Bronchial epithelial cell (primary cell): ENCODE results near the gene FANCL. TPM values are rescaled to one million over a fixed set of nuclear protein-coding genes. Genes with fewer than 3 reads are reported as not detected.
"Not testable (repeated sequence)": the region's sequence is repeated elsewhere in the genome, so short reads cannot be mapped to it uniquely, and the experiment has no call there.

Source experiments
- DNase-seq: peaks from one replicate; pipeline ENCODE4 v3.0.0-alpha.2; 2010; ENCODE audit warnings: low read depth
- FAIRE-seq: peaks from 2 replicates; lab custom pipeline; 2011; peaks lifted over from hg19 to GRCh38; lab: Jason Lieb, UNC
- H3K27me3 ChIP-seq: 2 replicates; pipeline ENCODE4 v1.5.1; 2011; ENCODE audit warnings: low read length; ENCODE audit not compliant: control insufficient read depth, insufficient read depth
- H3K36me3 ChIP-seq: 2 replicates; pipeline ENCODE4 v1.5.1; 2011; ENCODE audit warnings: low read length; ENCODE audit not compliant: control insufficient read depth, insufficient read depth
- H3K4me3 ChIP-seq: 2 replicates; pipeline ENCODE4 v1.5.1; 2011; ENCODE audit warnings: mild to moderate bottlenecking, low read depth, low read length, control low read depth
- total RNA-seq: library from RNA; depleted of rRNA; stranded (reverse); fragments of >200 nt; gene quantifications from 2 replicates; pipeline ENCODE4 v1.2.1, GENCODE V29; 2014
- TF ChIP-seq, protein P1 (sequence below): IDR thresholded peaks from 2 replicates; pipeline ENCODE4 v1.5.1; 2011; ENCODE audit warnings: mild to moderate bottlenecking, moderate library complexity, low read length, control low read depth, inconsistent platforms; ENCODE audit not compliant: insufficient read depth, severe bottlenecking

The FANCL gene
- total RNA-seq, 1 donor from 2014 or later: 10.8 TPM

DNA sequence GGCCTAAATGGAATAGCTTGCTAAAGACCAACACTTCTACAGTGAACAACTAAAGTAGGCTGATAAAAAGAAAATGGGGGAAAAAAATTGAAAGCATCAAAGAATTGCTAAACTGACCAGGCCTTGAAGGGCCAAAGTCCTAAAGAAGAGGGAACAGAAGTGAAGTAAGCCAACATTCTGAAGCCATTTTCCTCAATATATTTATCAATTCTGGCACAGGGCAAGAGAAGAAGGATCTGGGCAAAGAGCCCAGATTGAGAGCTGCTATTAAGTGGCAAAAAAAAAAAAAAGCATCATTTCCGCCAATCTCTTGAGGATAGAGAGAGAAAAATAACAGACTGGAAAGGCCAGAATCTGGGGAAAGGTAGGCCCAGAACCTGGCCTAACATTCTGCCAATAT lies 25.7 kb downstream of the FANCL start:
- DNase-seq (no peak), FAIRE-seq (no peak)
- TF ChIP-seq, protein P1, sequence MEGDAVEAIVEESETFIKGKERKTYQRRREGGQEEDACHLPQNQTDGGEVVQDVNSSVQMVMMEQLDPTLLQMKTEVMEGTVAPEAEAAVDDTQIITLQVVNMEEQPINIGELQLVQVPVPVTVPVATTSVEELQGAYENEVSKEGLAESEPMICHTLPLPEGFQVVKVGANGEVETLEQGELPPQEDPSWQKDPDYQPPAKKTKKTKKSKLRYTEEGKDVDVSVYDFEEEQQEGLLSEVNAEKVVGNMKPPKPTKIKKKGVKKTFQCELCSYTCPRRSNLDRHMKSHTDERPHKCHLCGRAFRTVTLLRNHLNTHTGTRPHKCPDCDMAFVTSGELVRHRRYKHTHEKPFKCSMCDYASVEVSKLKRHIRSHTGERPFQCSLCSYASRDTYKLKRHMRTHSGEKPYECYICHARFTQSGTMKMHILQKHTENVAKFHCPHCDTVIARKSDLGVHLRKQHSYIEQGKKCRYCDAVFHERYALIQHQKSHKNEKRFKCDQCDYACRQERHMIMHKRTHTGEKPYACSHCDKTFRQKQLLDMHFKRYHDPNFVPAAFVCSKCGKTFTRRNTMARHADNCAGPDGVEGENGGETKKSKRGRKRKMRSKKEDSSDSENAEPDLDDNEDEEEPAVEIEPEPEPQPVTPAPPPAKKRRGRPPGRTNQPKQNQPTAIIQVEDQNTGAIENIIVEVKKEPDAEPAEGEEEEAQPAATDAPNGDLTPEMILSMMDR: no peak
- Histone ChIP-seq H3K27me3 (no peaks in the 10 kb centered on the region), H3K4me3 (no peak overlapping the region), H3K36me3 (peaks cover 2% of the 10 kb centered on the region)

DNA sequence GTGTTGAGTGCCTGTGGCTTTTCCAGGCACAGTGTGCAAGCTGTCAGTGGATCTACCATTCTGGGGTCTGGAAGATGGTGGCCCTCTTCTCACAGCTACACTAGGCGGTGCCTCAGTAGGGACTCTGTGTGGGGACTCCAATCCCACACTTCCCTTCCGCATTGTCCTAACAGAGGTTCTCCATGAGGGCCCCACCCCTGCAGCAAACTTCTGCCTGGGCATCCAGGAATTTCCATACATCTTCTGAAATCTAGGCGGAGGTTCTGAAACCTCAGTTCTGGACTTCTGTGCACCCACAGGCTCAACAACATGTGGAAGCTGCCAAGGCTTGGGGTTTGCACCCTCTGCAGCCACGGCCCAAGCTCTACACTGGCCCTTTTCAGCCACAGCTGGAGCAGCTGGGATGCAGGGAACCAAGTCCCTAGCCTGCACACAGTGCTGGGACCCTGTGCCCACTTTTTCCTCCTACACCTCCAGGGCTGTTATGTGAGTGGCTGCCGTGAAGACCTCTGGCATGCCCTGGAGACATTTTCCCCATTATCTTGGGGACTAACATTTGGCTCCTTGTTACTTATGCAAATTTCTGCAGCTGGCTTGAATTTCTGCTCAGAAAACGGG lies 30.1 kb downstream of the FANCL start:
- not testable (repeated sequence) for FAIRE-seq, H3K27me3 ChIP-seq, H3K4me3 ChIP-seq, DNase-seq, H3K36me3 ChIP-seq

DNA sequence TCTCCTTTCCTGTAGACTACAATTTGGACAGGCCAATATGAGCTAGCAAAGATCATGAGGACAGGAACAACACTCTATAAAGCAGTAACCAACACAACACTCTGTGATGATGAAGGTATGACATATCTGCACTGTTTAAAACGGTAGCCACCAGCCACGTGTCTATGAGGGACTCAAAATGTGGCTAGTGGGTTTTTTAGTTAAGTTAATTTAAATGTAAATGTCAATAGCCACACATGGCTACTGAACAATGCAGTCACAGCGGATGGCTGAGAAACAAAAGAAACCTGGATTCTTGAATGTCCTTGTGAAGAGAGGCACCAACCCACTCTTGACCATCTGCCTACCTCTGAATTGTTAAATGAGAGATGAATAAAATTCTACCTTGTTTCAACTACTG lies 33.9 kb downstream of the FANCL start:
- TF ChIP-seq, protein P1: no peak
- Histone ChIP-seq H3K4me3 (no peak overlapping the region), H3K36me3 (no peaks in the 10 kb centered on the region), H3K27me3 (no peaks in the 10 kb centered on the region)
- DNase-seq: no peak
- no peak for FAIRE-seq

DNA sequence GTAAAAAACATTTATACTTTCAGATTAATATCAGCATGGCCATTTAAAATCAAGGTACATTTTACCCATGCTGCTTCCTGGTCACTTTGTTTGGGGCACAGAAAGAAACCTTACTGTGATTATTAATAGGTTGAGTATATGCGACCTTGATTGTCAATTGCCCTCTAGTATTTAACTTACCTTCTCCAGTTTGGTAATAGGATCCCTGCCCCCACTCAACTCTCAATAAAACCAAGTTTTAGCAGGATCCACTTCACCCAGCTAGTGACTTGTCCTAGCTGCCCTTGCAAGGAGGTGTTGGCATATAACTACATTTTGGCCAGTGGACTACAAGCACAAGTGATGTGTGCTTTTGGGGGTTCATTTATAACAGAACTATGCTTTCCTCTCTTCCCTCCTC lies 34.3 kb downstream of the FANCL start:
- no peak overlapping the region for H3K4me3 ChIP-seq
- no peaks in the 10 kb centered on the region for H3K36me3 ChIP-seq
- TF ChIP-seq, protein P1: no peak
- DNase-seq: no peak
- no peak for FAIRE-seq
- H3K27me3 ChIP-seq: no peaks in the 10 kb centered on the region

DNA sequence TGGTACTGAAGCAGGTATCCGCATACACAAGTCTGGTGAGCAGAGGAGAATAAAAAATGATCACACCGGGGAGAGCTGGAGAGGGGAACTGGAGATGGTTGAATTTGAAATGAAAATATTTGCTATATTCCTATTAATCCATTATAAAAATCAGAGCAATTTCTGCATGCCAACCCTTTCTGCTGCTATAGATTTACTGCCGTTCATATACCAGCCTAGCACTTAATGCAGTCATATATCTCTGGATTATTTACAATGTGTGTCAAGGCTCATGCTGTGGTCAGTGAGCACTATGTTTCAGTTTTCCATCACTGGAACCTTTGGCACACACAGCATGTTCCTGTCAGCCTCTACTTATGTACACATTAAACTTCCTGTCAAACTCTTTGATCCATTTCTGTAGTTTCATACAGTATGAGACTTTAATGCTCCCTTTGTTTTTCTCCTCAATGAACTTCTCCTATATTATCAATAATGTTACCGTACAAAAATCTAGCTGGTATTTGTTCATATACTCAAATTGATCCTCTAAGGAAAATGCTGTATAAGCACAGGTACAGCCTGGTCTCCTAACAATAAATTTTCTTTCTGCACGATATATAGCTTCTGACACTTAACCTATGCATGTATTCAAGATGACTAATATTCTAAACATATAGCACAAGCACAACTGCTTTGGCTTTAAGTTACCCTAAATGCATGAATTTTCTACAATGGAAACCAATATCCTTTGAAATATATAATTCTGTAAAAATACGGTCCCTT lies 36.7 kb downstream of the FANCL start:
- DNase-seq: peak; percentile 46
- no peaks in the 10 kb centered on the region for H3K36me3 ChIP-seq
- H3K4me3 ChIP-seq: no peak overlapping the region
- H3K27me3 ChIP-seq: no peaks in the 10 kb centered on the region
- TF ChIP-seq, protein P1: no peak
- no peak for FAIRE-seq

DNA sequence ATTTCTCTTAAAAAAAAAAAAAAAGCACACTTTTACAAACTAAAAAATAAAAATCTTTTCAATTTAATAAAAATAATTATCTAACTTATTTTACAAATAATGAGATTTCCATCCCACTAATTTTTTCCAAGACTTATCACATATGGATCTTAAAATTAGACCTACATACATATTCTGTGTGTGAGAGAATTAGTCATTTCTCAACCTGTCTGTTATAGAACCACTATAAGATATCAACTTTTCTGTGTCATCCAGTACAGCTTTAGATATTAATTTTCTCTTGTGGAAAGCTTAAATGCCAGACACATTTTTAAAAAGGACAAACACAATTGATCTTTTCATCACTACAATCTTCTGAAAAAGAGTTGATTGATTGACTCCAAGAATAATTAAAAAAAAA lies 38.1 kb downstream of the FANCL start:
- FAIRE-seq: no peak
- DNase-seq: no peak
- TF ChIP-seq, protein P1: no peak
- H3K36me3 ChIP-seq: no peaks in the 10 kb centered on the region
- H3K4me3 ChIP-seq: no peak overlapping the region
- no peaks in the 10 kb centered on the region for H3K27me3 ChIP-seq
